GM23248 (cell line): ENCODE data around the gene PIGM. TPM values are rescaled to one million over a fixed set of nuclear protein-coding genes. Genes with fewer than 3 reads are reported as not detected.

Experiments used
- DNase-seq: peaks from one replicate; pipeline ENCODE4 v3.0.0-alpha.2; 2015
- H2AFZ ChIP-seq: fragments of 200-600 bp; sonication (generic); 2 replicates; pipeline ENCODE4 v1.6.1; 2016; ENCODE audit warnings: antibody characterized with exemption
- H3F3A ChIP-seq: fragments of 200-600 bp; sonication (generic); 2 replicates; pipeline ENCODE4 v1.6.1; 2016; ENCODE audit warnings: mild to moderate bottlenecking, antibody characterized with exemption, mixed run types; ENCODE audit not compliant: insufficient read depth
- H3K27ac ChIP-seq: fragments of 200-600 bp; sonication (generic); 2 replicates; pipeline ENCODE4 v1.5.1; 2016; ENCODE audit warnings: mild to moderate bottlenecking
- H3K27me3 ChIP-seq: fragments of 200-600 bp; sonication (generic); replicated peaks from 2 replicates; pipeline ENCODE4 v1.6.1; 2016; ENCODE audit warnings: mild to moderate bottlenecking; ENCODE audit not compliant: insufficient read depth
- H3K36me3 ChIP-seq: fragments of 200-600 bp; sonication (generic); 2 replicates; pipeline ENCODE4 v1.6.1; 2016; ENCODE audit warnings: low read depth, mild to moderate bottlenecking
- H3K4me1 ChIP-seq: fragments of 200-600 bp; sonication (generic); 2 replicates; pipeline ENCODE4 v1.6.1; 2016; ENCODE audit warnings: mild to moderate bottlenecking; ENCODE audit not compliant: insufficient read depth
- H3K4me2 ChIP-seq: fragments of 200-600 bp; sonication (generic); one replicate; pipeline ENCODE4 v1.6.1; 2016; ENCODE audit warnings: mild to moderate bottlenecking; ENCODE audit not compliant: unreplicated experiment
- H3K4me3 ChIP-seq: fragments of 200-600 bp; sonication (generic); 2 replicates; pipeline ENCODE4 v1.5.1; 2016; ENCODE audit warnings: mild to moderate bottlenecking
- H3K79me2 ChIP-seq: fragments of 200-600 bp; sonication (generic); 2 replicates; pipeline ENCODE4 v1.6.1; 2016; ENCODE audit warnings: mild to moderate bottlenecking; ENCODE audit not compliant: insufficient read depth
- H3K9ac ChIP-seq: fragments of 200-600 bp; sonication (generic); 2 replicates; pipeline ENCODE4 v1.6.1; 2016; ENCODE audit warnings: mild to moderate bottlenecking
- H3K9me2 ChIP-seq: fragments of 200-600 bp; sonication (generic); 2 replicates; pipeline ENCODE4 v1.6.1; 2016; ENCODE audit warnings: mixed run types, mild to moderate bottlenecking, moderate library complexity; ENCODE audit not compliant: insufficient read depth
- H3K9me3 ChIP-seq: fragments of 200-600 bp; sonication (generic); one replicate; pipeline ENCODE4 v1.6.1; 2017; ENCODE audit warnings: low read depth
- H4K20me1 ChIP-seq: fragments of 200-600 bp; sonication (generic); 2 replicates; pipeline ENCODE4 v1.6.0; 2016; ENCODE audit not compliant: insufficient read depth
- EZH2 ChIP-seq: fragments of 200-600 bp; sonication (generic); IDR thresholded peaks from 2 replicates; pipeline ENCODE4 v1.6.1; 2018; ENCODE audit warnings: antibody characterized with exemption, mild to moderate bottlenecking; ENCODE audit not compliant: insufficient read depth, poor library complexity, severe bottlenecking
- EZH2phosphoT487 ChIP-seq: fragments of 200-600 bp; sonication (generic); IDR thresholded peaks from 2 replicates; pipeline ENCODE4 v1.6.1; 2018; ENCODE audit warnings: antibody characterized with exemption, moderate library complexity, mild to moderate bottlenecking, low read depth; ENCODE audit not compliant: insufficient read depth
- WGBS, 2 experiments: methylation state at CpG; one replicate each; pipeline ENCODE4 v1.1.6; 2015 to 2017; ENCODE audit warnings: low lambda C conversion rate in 2 of 2, low coverage in 1 of 2; ENCODE audit errors: missing lambda C conversion rate in 2 of 2; 5-methylcytosine and 5-hydroxymethylcytosine counted together
- in situ Hi-C: fragments of 300-500 bp; cut with MboI; formaldehyde crosslinking; loops from 2 replicates; pipeline ENCODE4 v1.15.0; 2020
- polyA plus RNA-seq: library from polyadenylated mRNA; unstranded; fragments of >200 nt; fragmentation: Nextera tagmentation; extraction: Ambion mirVana; gene quantifications from 2 replicates; pipeline ENCODE4 v1.2.1, GENCODE V29; 2016
- total RNA-seq: library from RNA; depleted of rRNA; stranded (reverse); fragments of >200 nt; shearing (Covaris generic); gene quantifications from 2 replicates; pipeline ENCODE4 v1.2.3, GENCODE V29; 2014

PIGM gene
- total and polyA plus RNA-seq, 2 experiments from 2014 or later = 5.4 to 5.5 TPM

GRCh38 chr1:160062230-160062532, 30.4 kb upstream of the PIGM start:
- Histone ChIP-seq H2AFZ (no peak overlapping the region), H3K4me2 (no peak overlapping the region), H3K9ac (no peak overlapping the region), H3F3A (no peaks in the 10 kb centered on the region), H3K4me1 (no peaks in the 10 kb centered on the region), H3K9me3 (no peaks in the 10 kb centered on the region), H3K36me3 (no peaks in the 10 kb centered on the region), H3K4me3 (no peak overlapping the region), H3K9me2 (no peaks in the 10 kb centered on the region), H3K27ac (no peak overlapping the region), H3K27me3 (peaks cover 28% of the 10 kb centered on the region), H4K20me1 (no peaks in the 10 kb centered on the region), H3K79me2 (no peaks in the 10 kb centered on the region)
- TF ChIP-seq EZH2 (no peak), EZH2phosphoT487 (no peak)
- no peak for DNase-seq
- 60 to 65% methylated on average over 4 to 6 of the region's 6 CpGs for WGBS, 2 experiments
- in situ Hi-C loops = no loop called here

GRCh38 chr1:160061369-160062229, 29.8 kb upstream of the PIGM start:
- Histone ChIP-seq H2AFZ (no peak overlapping the region), H3K9me2 (no peaks in the 10 kb centered on the region), H3K27me3 (peaks cover 34% of the 10 kb centered on the region), H3K4me3 (no peak overlapping the region), H3K79me2 (no peaks in the 10 kb centered on the region), H3K4me1 (no peaks in the 10 kb centered on the region), H3K9me3 (no peaks in the 10 kb centered on the region), H4K20me1 (no peaks in the 10 kb centered on the region), H3K27ac (no peak overlapping the region), H3K4me2 (no peak overlapping the region), H3K9ac (no peak overlapping the region), H3F3A (no peaks in the 10 kb centered on the region), H3K36me3 (no peaks in the 10 kb centered on the region)
- WGBS, 2 experiments = 44 to 61% methylated on average over 6 to 15 of the region's 15 CpGs
- TF ChIP-seq EZH2 = no peak
- no peak for TF ChIP-seq EZH2phosphoT487
- DNase-seq = no peak
- in situ Hi-C loops = no loop called here

- 19 to 26% methylated on average over 2 of the region's 2 CpGs for WGBS, 2 experiments
- Histone ChIP-seq H3F3A (no peaks in the 10 kb centered on the region), H3K4me2 (no peak overlapping the region), H3K4me3 (no peak overlapping the region), H4K20me1 (no peaks in the 10 kb centered on the region), H3K9ac (no peak overlapping the region), H3K36me3 (no peaks in the 10 kb centered on the region), H3K27me3 (peaks cover 42% of the 10 kb centered on the region), H2AFZ (no peak overlapping the region), H3K4me1 (no peaks in the 10 kb centered on the region), H3K9me2 (no peaks in the 10 kb centered on the region), H3K79me2 (no peaks in the 10 kb centered on the region), H3K9me3 (no peaks in the 10 kb centered on the region), H3K27ac (no peak overlapping the region)
- in situ Hi-C loops = no loop called here
- TF ChIP-seq EZH2 (no peak), EZH2phosphoT487 (no peak)
- peak; percentile 44 for DNase-seq
Measured at GRCh38 chr1:160058087-160058486, 26.3 kb upstream of the PIGM start.

GRCh38 chr1:160056648-160057169, 24.9 kb upstream of the PIGM start:
- in situ Hi-C loops = no loop called here
- Histone ChIP-seq H3K27ac (no peak overlapping the region), H3K9me3 (no peaks in the 10 kb centered on the region), H3K36me3 (no peaks in the 10 kb centered on the region), H2AFZ (no peak overlapping the region), H3F3A (no peaks in the 10 kb centered on the region), H3K9me2 (no peaks in the 10 kb centered on the region), H3K4me1 (no peaks in the 10 kb centered on the region), H3K27me3 (peaks cover 56% of the 10 kb centered on the region), H3K9ac (no peak overlapping the region), H4K20me1 (no peaks in the 10 kb centered on the region), H3K4me2 (no peak overlapping the region), H3K4me3 (no peak overlapping the region), H3K79me2 (no peaks in the 10 kb centered on the region)
- TF ChIP-seq EZH2 (no peak), EZH2phosphoT487 (no peak)
- no peak for DNase-seq
- 76 to 81% methylated on average over 1 of the region's 1 CpG for WGBS, 2 experiments
